MG63 (cell line): ENCODE results near the gene MRPL12. TPM values are rescaled to one million over a fixed set of nuclear protein-coding genes. Genes with fewer than 3 reads are reported as not detected.
A peak's percentile ranks its signal among the peaks of the same experiment; 100 is the strongest.

Experiments used
- DNase-seq: peaks from one replicate; pipeline ENCODE4 v3.0.0-alpha.2; 2020
- H3K27me3 ChIP-seq: fragments of 250-450 bp; sonication (Bioruptor Pico); 2 replicates; pipeline ENCODE4 v1.5.1; 2020; ENCODE audit warnings: mild to moderate bottlenecking, moderate library complexity
- H3K36me3 ChIP-seq: fragments of 250-450 bp; sonication (Bioruptor Pico); 2 replicates; pipeline ENCODE4 v1.5.1; 2020; ENCODE audit warnings: mild to moderate bottlenecking, moderate library complexity
- H3K4me3 ChIP-seq: fragments of 250-450 bp; sonication (Bioruptor Pico); 2 replicates; pipeline ENCODE4 v1.5.1; 2020; ENCODE audit warnings: mild to moderate bottlenecking, moderate library complexity
- H3K9me3 ChIP-seq: fragments of 250-450 bp; sonication (Bioruptor Pico); 2 replicates; pipeline ENCODE4 v1.5.1; 2020; ENCODE audit warnings: mild to moderate bottlenecking, moderate library complexity
- total RNA-seq: library from RNA; depleted of rRNA; stranded (reverse); fragments of >200 nt; shearing (Covaris generic); gene quantifications from 2 replicates; pipeline ENCODE4 v1.2.3, GENCODE V29; 2014; ENCODE audit warnings: low replicate concordance

The MRPL12 gene
- total RNA-seq, 1 experiment from 2014 or later, result 225 TPM

DNA sequence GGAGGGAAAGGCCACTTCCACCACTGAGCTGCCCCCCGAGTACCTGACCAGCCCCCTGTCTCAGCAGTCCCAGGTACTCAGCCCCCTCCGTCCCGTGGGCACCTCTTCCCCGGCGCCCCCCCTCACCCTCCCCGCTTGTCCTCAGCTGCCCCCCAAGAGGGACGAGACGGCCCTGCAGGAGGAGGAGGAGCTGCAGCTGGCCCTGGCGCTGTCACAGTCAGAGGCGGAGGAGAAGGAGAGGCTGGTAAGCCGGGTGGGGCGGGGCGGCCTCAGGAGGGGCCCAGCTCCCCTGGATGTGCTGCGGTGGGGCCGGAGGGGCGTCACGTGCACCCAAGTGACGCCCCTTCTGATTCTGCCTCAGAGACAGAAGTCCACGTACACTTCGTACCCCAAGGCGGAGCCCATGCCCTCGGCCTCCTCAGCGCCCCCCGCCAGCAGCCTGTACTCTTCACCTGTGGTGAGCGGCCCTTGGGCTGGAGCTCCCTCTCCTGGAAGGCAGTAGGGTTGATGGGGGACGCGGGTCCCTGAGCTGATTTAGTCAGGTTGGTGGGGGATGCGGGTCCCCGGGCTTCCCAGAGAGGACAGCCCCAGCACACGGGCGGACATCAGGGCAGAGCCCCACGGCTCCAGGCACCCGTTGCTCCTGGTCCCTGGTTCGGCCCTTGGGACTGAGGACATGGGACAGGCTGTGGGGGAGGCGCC lies 9.5 kb upstream of the MRPL12 start:
- H3K9me3 ChIP-seq, result no peaks in the 10 kb centered on the region
- H3K27me3 ChIP-seq, result no peaks in the 10 kb centered on the region
- H3K36me3 ChIP-seq, result peaks cover 97% of the 10 kb centered on the region
- no peak overlapping the region for H3K4me3 ChIP-seq
- no peak for DNase-seq

DNA sequence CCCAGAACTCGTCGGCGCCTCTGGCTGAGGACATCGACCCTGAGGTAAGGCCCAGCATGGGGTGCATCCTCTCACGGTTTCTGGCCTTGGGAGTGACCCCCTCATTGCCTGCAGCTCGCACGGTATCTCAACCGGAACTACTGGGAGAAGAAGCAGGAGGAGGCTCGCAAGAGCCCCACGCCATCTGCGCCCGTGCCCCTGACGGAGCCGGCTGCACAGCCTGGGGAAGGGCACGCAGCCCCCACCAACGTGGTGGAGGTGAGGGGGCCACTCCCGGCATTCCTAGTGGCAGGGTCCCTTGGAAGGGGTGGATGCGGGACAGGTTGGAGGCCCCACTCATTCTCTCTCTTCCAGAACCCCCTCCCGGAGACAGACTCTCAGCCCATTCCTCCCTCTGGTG lies 8.4 kb upstream of the MRPL12 start:
- Histone ChIP-seq H3K27me3 (no peaks in the 10 kb centered on the region), H3K36me3 (peaks cover 97% of the 10 kb centered on the region), H3K4me3 (no peak overlapping the region), H3K9me3 (no peaks in the 10 kb centered on the region)
- DNase-seq, result no peak

DNA sequence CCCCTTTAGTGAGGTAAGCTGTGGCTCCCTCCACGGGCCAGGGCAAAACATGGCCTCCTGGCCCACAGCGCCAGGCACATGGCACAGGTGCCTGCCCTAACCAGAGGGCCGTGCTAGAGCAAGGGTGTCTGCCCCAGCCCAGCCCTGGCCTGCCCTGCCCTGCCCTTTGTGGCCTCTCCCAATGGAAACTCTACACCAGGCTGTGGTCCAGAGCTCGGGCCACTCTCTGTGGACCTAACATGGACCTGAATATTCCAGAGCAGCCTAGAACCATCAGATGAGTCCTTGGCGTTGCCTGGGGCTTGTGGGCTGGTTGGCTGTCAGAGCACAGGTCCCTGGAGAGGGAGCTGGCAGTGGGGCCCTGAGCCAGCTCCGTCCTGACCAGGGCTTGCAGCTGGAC lies 8.0 kb upstream of the MRPL12 start:
- DNase-seq, result no peak
- peaks cover 96% of the 10 kb centered on the region for H3K36me3 ChIP-seq
- H3K4me3 ChIP-seq, result no peak overlapping the region
- H3K27me3 ChIP-seq, result no peaks in the 10 kb centered on the region
- H3K9me3 ChIP-seq, result no peaks in the 10 kb centered on the region

DNA sequence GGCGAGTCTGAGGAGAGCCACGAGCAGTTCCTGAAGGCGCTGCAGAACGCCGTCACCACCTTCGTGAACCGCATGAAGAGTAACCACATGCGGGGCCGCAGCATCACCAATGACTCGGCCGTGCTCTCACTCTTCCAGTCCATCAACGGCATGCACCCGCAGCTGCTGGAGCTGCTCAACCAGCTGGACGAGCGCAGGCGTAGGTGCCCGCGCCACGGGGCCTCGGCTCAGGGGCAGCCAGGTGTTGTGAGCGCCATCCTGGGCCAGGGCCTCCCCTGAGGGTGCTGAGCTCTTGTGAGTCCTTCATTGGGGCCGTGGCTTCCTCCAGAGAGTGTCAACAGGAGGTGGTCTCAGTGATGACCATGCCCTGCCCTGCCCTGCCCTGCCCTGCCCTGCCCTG lies 7.4 kb upstream of the MRPL12 start:
- H3K36me3 ChIP-seq, result peaks cover 93% of the 10 kb centered on the region
- no peak for DNase-seq
- no peaks in the 10 kb centered on the region for H3K27me3 ChIP-seq
- no peak overlapping the region for H3K4me3 ChIP-seq
- no peaks in the 10 kb centered on the region for H3K9me3 ChIP-seq

DNA sequence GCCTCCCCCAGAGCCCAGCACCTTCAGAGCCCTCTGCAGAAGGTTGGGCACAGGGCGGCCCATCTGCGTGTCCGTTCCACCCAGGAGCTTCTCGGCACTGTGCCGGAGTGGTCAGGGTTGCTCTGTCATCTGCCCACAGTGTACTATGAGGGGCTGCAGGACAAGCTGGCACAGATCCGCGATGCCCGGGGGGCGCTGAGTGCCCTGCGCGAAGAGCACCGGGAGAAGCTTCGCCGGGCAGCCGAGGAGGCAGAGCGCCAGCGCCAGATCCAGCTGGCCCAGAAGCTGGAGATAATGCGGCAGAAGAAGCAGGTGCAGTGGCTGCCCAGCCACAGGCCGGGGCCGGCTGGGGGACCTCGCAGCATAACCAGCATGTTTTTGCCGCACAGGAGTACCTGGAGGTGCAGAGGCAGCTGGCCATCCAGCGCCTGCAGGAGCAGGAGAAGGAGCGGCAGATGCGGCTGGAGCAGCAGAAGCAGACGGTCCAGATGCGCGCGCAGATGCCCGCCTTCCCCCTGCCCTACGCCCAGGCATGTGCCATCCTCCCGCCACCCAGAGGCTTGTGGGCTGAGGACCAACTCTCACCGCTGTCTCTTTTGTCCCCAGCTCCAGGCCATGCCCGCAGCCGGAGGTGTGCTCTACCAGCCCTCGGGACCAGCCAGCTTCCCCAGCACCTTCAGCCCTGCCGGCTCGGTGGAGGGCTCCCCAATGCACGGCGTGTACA lies 6.8 kb upstream of the MRPL12 start:
- Histone ChIP-seq H3K27me3 (no peaks in the 10 kb centered on the region), H3K9me3 (no peaks in the 10 kb centered on the region), H3K36me3 (peaks cover 95% of the 10 kb centered on the region), H3K4me3 (no peak overlapping the region)
- DNase-seq, result no peak

DNA sequence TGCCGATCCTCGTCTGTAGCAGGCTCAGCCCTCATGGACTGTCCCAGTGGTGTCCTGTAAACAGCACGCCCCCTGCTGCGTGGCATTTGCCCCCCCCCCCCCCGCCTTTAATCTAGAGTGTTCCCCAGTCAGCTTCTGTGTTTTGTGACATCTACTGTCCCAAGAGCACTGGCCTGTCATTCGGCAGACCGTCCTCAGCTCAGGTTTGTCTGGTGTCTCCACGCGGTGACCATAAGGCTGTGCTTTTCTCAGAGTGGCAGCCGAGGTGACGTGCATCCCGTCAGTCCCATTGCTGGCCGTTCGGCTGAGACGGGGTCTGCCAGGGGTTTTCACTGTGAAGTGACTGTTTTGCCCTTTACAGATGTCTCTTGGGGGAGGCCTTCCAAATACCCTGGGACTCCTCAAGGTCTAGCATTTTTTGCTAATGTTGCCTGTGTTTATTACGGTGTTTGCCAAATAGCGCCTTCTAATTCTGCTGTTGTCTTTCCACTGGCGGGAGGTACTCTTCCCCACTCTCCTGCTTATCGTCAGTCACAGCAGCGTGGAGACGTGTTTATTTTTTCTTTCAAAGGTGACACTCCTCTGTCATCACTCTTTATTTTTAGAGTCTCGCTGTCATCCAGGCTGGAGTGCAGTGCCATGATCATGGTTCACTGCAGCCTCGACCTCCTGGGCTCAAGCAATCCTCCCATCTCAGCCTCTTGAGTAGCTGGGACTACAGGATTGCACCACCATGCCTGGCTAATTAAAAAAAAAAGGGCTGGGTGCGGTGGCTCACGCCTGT lies 5.7 kb upstream of the MRPL12 start:
- H3K27me3 ChIP-seq, result no peaks in the 10 kb centered on the region
- no peak for DNase-seq
- H3K9me3 ChIP-seq, result no peaks in the 10 kb centered on the region
- no peak overlapping the region for H3K4me3 ChIP-seq
- H3K36me3 ChIP-seq, result peaks cover 95% of the 10 kb centered on the region

DNA sequence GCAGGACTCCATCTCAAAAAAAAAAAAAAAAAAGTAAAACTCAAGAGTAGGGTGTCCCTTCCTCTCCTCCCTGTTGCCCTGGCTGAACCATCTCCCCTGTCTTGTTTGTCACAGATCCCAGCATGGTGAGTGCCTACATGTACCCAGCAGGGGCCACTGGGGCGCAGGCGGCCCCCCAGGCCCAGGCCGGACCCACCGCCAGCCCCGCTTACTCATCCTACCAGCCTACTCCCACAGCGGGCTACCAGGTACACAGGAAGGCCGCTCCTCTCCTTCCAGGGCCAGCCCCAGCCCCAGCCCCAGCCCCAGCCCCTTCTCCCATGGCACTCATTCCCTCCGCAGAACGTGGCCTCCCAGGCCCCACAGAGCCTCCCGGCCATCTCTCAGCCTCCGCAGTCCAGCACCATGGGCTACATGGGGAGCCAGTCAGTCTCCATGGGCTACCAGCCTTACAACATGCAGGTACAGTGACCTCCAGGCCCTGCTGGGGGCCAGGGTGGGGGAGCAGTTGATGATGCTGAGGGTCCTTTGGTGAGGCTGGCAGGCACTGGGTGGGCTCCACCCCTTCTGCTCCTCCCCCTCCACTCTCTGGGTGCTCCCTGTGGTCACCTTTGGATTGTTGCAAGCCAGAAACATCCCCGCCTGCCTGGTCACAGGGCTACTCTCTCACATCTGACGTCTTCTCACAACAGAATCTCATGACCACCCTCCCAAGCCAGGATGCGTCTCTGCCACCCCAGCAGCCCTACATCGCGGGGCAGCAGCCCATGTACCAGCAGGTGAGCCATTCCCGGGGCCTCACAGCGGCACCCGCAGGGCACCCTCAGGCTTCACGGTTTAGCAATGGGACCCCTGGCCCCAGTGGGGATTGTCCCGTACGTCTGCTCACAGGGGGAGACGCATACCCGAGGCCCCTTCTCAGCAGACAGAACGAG lies 2.5 kb upstream of the MRPL12 start:
- H3K9me3 ChIP-seq, result no peaks in the 10 kb centered on the region
- peak overlapping the region; percentile 92 for H3K4me3 ChIP-seq
- no peaks in the 10 kb centered on the region for H3K27me3 ChIP-seq
- DNase-seq, result no peak
- peaks cover 87% of the 10 kb centered on the region for H3K36me3 ChIP-seq

DNA sequence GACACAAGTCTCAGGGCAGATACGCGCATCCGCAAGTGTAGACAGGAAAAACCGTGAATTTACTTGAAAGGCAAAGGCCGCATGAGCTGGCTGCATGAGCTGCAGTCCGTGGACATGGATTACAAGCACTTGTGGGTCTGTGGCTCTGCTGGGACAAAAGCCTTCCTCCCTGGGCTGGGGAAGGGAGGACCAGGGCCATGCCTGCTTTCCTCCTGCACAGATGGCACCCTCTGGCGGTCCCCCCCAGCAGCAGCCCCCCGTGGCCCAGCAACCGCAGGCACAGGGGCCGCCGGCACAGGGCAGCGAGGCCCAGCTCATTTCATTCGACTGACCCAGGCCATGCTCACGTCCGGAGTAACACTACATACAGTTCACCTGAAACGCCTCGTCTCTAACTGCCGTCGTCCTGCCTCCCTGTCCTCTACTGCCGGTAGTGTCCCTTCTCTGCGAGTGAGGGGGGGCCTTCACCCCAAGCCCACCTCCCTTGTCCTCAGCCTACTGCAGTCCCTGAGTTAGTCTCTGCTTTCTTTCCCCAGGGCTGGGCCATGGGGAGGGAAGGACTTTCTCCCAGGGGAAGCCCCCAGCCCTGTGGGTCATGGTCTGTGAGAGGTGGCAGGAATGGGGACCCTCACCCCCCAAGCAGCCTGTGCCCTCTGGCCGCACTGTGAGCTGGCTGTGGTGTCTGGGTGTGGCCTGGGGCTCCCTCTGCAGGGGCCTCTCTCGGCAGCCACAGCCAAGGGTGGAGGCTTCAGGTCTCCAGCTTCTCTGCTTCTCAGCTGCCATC lies 1.7 kb upstream of the MRPL12 start:
- H3K27me3 ChIP-seq, result no peaks in the 10 kb centered on the region
- no peaks in the 10 kb centered on the region for H3K9me3 ChIP-seq
- DNase-seq, result no peak
- H3K4me3 ChIP-seq, result peak overlapping the region; percentile 92
- peaks cover 87% of the 10 kb centered on the region for H3K36me3 ChIP-seq

DNA sequence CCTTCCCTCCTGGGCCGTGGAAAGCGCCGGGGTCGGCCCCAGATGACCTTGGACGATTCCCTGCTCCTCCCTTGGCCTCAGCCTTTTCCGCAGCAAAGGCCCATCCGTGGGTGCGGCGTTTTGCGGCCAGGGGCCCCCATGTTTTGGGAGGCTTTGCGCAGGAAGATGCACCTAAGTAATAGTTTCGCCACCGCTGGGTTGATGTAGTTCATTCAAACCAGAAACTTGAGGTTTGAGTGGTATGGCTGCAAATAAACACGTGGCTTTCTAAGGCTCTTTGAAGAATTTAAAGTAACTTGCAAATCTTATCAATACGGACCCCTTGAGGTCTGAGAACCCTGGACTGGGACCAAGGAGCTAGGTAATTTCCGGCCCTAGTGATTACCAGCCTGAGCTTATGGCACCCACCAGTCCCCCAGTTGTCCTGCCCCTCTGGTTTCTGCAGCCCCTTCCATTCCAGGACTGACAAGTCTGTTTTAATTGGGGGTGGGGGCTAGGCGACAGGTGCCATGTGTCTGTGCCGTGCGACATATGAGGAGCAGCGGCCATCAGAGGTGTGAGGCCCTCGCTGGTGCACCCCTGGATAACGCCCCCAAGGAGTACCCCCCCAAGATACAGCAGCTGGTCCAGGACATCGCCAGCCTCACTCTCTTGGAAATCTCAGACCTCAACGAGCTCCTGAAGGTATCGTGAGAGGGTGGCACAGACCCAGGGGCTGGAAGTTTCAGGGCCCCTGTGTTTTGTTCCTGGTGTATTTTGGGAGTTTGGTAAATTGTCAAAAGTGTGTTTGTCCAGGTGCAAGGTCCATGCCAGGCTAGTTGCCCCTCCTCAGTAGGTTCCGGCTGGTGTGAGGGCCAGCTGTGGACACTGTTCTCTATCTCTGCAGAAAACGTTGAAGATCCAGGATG lies 834 bp downstream of the MRPL12 start:
- Histone ChIP-seq H3K4me3 (peak overlapping the region; percentile 92), H3K9me3 (no peaks in the 10 kb centered on the region), H3K27me3 (no peaks in the 10 kb centered on the region), H3K36me3 (peaks cover 87% of the 10 kb centered on the region)
- DNase-seq, result no peak

DNA sequence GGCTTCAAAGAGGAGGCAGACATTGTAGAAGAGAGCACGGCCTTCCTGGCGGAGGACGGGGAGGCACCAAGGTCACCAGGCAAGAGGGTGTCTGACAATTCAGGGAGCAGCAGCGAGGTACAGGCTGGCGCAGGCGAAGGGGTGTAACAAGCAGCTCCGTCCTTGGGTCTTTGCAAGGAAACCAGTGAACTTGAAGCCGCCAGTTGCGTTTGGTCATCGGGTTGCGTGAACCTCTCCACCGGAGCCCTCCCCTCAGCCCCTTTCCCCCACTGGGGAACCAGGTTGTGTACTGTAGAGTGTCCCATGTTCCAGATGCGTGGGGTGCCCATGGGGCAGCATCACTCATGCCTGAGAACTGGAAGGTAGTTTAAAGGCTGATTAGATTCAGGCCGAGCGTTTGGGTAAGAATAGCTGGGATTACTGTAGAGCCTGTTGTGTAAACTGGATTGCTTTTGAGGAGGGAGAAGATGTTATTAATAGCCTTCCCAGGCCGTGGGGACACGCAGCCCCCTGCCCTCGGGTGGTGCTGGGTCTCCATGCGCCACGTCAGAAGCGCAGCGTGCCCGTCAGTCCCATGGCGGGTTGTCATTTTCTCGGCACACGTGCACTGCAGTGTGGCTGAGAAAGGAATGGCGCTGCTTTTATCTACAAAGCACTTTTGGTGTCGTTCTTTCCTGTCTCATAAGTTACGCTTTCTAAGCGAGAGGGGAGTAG lies 2.5 kb downstream of the MRPL12 start:
- no peak for DNase-seq
- Histone ChIP-seq H3K36me3 (peaks cover 79% of the 10 kb centered on the region), H3K27me3 (no peaks in the 10 kb centered on the region), H3K4me3 (no peak overlapping the region), H3K9me3 (no peaks in the 10 kb centered on the region)

DNA sequence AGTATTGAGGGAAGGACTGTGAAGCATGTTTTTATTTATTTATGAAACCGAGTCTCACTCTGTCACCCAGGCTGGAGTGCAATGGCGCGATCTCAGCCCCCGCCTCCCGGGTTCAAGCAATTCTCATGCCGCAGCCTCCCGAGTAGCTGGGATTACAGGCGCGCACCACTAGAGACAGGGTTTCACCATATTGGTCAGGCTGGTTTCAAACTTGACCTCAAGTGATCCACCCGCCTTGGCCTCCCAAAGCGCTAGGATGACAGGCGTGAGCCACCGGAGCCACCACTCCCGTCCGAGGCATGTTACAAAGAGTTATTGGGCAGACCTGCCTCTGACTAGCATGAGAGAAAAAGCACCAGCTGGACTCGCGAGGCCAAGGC lies 3.1 kb downstream of the MRPL12 start:
- Histone ChIP-seq H3K4me3 (no peak overlapping the region), H3K36me3 (peaks cover 73% of the 10 kb centered on the region), H3K9me3 (no peaks in the 10 kb centered on the region), H3K27me3 (no peaks in the 10 kb centered on the region)
- DNase-seq, result no peak

DNA sequence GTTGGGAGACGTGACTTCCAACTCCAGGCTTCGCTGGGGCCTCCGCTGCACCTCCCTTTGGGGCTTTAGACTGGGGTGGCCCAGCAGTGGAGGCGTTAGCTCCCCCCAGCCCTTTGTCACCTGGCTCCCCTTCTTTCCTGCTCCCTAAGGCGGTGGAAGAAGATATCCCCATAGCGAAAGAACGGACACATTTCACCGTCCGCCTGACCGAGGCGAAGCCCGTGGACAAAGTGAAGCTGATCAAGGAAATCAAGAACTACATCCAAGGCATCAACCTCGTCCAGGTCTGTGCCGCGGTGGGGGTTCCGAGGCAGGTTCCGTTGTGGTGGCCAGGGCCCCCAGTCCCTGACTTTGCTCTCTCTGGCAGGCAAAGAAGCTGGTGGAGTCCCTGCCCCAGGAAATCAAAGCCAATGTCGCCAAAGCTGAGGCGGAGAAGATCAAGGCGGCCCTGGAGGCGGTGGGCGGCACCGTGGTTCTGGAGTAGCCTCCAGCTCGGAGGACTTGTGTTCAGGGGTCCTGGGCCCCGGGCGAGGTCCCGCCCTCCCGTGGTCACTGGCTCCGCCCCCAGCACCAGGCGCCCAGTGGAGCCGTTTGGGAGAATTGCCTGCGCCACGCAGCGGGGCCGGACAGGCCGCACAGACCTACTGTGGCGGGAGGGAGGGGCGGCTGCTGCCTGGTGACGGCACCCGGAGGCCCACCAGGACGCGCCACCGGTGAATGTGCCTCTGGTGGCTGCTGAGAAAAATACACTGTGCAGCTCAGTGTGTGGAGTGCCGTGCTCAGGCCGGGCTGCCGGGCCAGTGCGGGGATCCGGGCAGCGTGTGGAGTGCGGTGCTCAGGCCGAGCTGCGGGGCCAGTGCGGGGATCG lies 3.8 kb downstream of the MRPL12 start:
- Histone ChIP-seq H3K36me3 (peaks cover 65% of the 10 kb centered on the region), H3K27me3 (no peaks in the 10 kb centered on the region), H3K9me3 (no peaks in the 10 kb centered on the region), H3K4me3 (no peak overlapping the region)
- no peak for DNase-seq

DNA sequence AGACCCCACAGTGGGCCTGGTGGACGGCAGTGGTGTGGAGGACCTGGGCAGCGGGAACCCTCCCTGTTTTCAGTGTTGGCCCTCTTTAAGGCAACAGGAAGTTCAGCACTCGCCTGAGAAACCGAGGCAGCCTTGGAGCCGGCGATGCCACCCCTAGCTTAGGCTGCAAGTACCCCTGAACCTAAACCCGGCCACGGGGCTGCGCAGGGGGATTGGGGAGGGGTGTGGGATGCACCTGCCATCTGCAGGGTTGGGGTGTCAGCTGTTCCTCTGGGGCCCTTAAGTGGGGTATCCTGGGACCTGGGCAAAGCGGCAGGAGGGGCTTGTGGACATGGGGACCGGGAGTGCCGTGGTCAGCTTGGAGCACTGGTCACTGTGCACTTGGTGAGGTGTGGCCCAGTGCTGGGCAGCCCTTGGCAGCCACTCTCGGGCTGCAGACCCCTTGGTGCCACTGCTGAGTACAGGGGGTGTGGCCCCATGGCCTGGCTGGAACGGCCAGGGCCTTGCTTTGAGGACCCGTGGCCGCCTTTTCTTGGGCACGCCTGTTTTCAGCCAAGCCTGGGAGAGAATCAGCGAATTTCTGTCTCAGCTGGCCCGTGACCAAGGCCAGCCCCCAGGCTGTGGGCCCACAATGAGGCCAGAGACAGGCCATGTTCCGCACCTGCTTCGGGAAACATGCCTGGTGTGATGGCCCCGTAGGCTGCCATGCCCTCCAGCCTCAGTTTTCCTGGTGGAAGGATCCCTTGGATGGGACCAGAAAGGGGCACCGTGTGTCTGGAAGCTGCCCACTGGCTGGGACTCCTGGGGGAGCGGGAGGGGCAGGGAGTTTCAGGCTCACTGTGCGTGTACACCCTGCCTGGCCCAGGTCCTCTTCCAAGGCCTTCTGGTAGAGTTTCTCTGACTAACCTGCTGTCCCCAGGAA lies 4.8 kb downstream of the MRPL12 start:
- Histone ChIP-seq H3K9me3 (no peaks in the 10 kb centered on the region), H3K4me3 (no peak overlapping the region), H3K27me3 (no peaks in the 10 kb centered on the region), H3K36me3 (peaks cover 55% of the 10 kb centered on the region)
- DNase-seq, result no peak
